ENCODE measurements around the gene FGD3. TPM values are rescaled to one million over a fixed set of nuclear protein-coding genes. Genes with fewer than 3 reads are reported as not detected.

The FGD3 gene
- total RNA-seq, 1 donor from 2014 or later, result not detected

DNA sequence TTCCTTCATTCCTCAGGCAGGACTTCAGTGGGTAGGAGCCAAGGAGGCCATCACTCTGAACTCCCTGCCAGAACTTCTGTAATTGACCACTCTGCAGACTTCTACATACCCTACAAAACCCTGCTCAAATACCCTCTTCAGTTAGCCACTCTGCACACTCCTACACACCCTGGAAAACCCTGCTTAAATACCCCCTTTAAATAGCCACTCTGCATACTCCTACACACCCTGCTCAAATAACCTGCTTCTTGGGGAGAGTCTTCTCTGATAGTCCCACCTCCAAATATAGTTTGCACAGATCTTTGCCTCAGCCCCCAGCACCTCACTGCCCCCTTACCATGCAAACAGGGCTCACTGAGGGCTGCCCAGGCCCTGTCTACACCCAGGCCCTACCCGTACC, 130.0 kb downstream of the FGD3 start:
- Mint-ChIP-seq H3K27me3 (ENCODE audit: unreplicated experiment) (no peaks in the 10 kb centered on the region), H3K36me3 (ENCODE audit: unreplicated experiment) (no peaks in the 10 kb centered on the region), H3K4me1 (ENCODE audit: unreplicated experiment) (no peaks in the 10 kb centered on the region), H3K4me3 (ENCODE audit: unreplicated experiment) (no peak overlapping the region), H3K27ac (ENCODE audit: unreplicated experiment) (no peak overlapping the region), H3K9me3 (ENCODE audit: unreplicated experiment) (no peaks in the 10 kb centered on the region)
- TF ChIP-seq, protein P1, sequence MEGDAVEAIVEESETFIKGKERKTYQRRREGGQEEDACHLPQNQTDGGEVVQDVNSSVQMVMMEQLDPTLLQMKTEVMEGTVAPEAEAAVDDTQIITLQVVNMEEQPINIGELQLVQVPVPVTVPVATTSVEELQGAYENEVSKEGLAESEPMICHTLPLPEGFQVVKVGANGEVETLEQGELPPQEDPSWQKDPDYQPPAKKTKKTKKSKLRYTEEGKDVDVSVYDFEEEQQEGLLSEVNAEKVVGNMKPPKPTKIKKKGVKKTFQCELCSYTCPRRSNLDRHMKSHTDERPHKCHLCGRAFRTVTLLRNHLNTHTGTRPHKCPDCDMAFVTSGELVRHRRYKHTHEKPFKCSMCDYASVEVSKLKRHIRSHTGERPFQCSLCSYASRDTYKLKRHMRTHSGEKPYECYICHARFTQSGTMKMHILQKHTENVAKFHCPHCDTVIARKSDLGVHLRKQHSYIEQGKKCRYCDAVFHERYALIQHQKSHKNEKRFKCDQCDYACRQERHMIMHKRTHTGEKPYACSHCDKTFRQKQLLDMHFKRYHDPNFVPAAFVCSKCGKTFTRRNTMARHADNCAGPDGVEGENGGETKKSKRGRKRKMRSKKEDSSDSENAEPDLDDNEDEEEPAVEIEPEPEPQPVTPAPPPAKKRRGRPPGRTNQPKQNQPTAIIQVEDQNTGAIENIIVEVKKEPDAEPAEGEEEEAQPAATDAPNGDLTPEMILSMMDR (IDR thresholded peaks at IDR 0.05), result no peak
- DNase-seq (ENCODE audit: extremely low spot score, unreplicated experiment), result no peak

DNA sequence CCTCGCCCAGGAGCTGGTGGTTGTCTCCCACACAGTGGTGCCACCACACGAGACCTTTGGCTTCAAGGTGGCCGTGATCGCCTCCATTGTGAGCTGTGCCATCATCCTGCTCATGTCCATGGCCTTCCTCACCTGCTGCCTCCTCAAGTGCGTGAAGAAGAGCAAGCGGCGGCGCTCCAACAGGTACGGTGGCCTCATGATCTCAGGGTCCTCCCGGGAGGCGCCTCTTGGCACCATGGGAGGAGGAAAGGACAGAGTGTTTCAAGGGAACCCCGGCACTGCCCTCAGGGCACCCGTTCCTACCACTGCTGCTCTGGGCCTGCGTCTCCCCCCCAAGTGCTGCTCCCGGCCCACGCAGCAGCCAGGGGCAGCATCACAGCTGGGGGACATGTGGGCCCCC, 130.5 kb downstream of the FGD3 start:
- Mint-ChIP-seq H3K4me1 (ENCODE audit: unreplicated experiment) (no peaks in the 10 kb centered on the region), H3K4me3 (ENCODE audit: unreplicated experiment) (no peak overlapping the region), H3K9me3 (ENCODE audit: unreplicated experiment) (no peaks in the 10 kb centered on the region), H3K36me3 (ENCODE audit: unreplicated experiment) (no peaks in the 10 kb centered on the region), H3K27me3 (ENCODE audit: unreplicated experiment) (no peaks in the 10 kb centered on the region), H3K27ac (ENCODE audit: unreplicated experiment) (no peak overlapping the region)
- no peak for DNase-seq (ENCODE audit: extremely low spot score, unreplicated experiment)
- TF ChIP-seq, protein P1 (IDR thresholded peaks at IDR 0.05), result no peak

- no peak overlapping the region for H3K27ac Mint-ChIP-seq (ENCODE audit: unreplicated experiment)
- H3K4me1 Mint-ChIP-seq (ENCODE audit: unreplicated experiment), result no peaks in the 10 kb centered on the region
- H3K9me3 Mint-ChIP-seq (ENCODE audit: unreplicated experiment), result no peaks in the 10 kb centered on the region
- DNase-seq (ENCODE audit: extremely low spot score, unreplicated experiment), result no peak
- H3K27me3 Mint-ChIP-seq (ENCODE audit: unreplicated experiment), result no peaks in the 10 kb centered on the region
- no peak overlapping the region for H3K4me3 Mint-ChIP-seq (ENCODE audit: unreplicated experiment)
- no peaks in the 10 kb centered on the region for H3K36me3 Mint-ChIP-seq (ENCODE audit: unreplicated experiment)
- TF ChIP-seq, protein P1 (IDR thresholded peaks at IDR 0.05), result no peak
Observed at GRCh38 chr9:93079371-93079770, 132.0 kb downstream of the FGD3 start.

- TF ChIP-seq, protein P1 (IDR thresholded peaks at IDR 0.05), result no peak
- Mint-ChIP-seq H3K27ac (ENCODE audit: unreplicated experiment) (no peak overlapping the region), H3K4me3 (ENCODE audit: unreplicated experiment) (no peak overlapping the region), H3K36me3 (ENCODE audit: unreplicated experiment) (no peaks in the 10 kb centered on the region), H3K4me1 (ENCODE audit: unreplicated experiment) (no peaks in the 10 kb centered on the region), H3K9me3 (ENCODE audit: unreplicated experiment) (no peaks in the 10 kb centered on the region), H3K27me3 (ENCODE audit: unreplicated experiment) (no peaks in the 10 kb centered on the region)
- no peak for DNase-seq (ENCODE audit: extremely low spot score, unreplicated experiment)
Observed at GRCh38 chr9:93080406-93080805, 133.1 kb downstream of the FGD3 start.

GRCh38 chr9:93081081-93081529, 133.8 kb downstream of the FGD3 start:
- Mint-ChIP-seq H3K4me1 (ENCODE audit: unreplicated experiment) (no peaks in the 10 kb centered on the region), H3K4me3 (ENCODE audit: unreplicated experiment) (no peak overlapping the region), H3K27me3 (ENCODE audit: unreplicated experiment) (no peaks in the 10 kb centered on the region), H3K9me3 (ENCODE audit: unreplicated experiment) (no peaks in the 10 kb centered on the region), H3K36me3 (ENCODE audit: unreplicated experiment) (no peaks in the 10 kb centered on the region), H3K27ac (ENCODE audit: unreplicated experiment) (no peak overlapping the region)
- peak; percentile 64 for DNase-seq (ENCODE audit: extremely low spot score, unreplicated experiment)
- TF ChIP-seq, protein P1 (IDR thresholded peaks at IDR 0.05), result no peak
